ENCODE data around the gene TRIM50. TPM values are rescaled to one million over a fixed set of nuclear protein-coding genes. Genes with fewer than 3 reads are reported as not detected.
A peak's percentile ranks its signal among the peaks of the same experiment; 100 is the strongest.
"Not testable (repeated sequence)": the region's sequence is repeated elsewhere in the genome, so short reads cannot be mapped to it uniquely, and the experiment has no call there.

The TRIM50 gene
- total and polyA plus RNA-seq, 12 donors: 0.24 to 1.9 (median 0.72) TPM; not detected in 3

DNA sequence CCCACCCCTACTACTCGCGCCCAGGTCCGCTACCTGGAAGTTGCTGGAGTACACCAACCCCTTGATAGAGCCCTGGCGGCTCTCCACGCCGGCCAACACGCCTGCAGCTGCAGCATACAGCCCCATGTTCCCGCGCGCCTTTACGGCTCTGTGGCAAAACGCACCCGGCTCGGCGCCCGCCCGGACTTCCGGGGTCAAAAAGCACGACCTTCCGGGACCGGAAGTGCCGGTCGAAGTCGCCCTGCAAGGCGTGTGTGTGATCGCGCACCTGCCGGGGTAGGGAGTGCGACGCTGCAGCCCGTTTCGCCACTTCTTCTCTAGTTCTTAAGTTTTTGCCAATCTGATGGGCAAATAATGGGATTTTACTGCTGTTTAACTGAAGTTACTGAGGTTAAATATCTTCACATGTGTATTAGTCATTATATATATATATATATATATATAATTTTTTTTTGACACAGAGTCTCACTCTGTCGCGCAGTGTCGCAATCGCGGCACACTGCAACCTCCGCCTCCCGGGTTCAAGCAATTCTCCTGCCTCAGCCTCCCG, 19.1 kb downstream of the TRIM50 start, which contains the start of gene NSUN5:
TSS of gene NSUN5 (minus strand) at position 162 of the 550 bp plus-strand sequence. CDS start at position 126, 36 bp downstream.
- peak; percentile 77 to 92 (median 89) for DNase-seq
- Histone ChIP-seq H3K4me1 (replicated peaks in 1 of 2) (peaks cover 0 to 11% of the 10 kb centered on the region in 2 donors), H3K27me3 (no peaks in the 10 kb centered on the region), H3K4me3 (peak within 1 kb of the TSS; percentile 22 to 81 (median 59)), H3K36me3 (replicated peaks in 1 of 2) (peaks cover 0 to 13% of the 10 kb centered on the region in 2 donors), H3K27ac (peak within 1 kb of the TSS in 3 of 5 donors; percentile 24 to 64 (median 47)), H3K9me3 (replicated peaks in 1 of 3) (no peaks in the 10 kb centered on the region)
- intact Hi-C loops (cut with DNase I): no loop called here
- 10 to 19% (median 14%) methylated on average over 28 to 40 of the region's 40 CpGs for WGBS, 4 donors
- peak in 1 of 2 donors; percentile 39 for TF ChIP-seq POLR2A (IDR thresholded peaks at IDR 0.05)
- TF ChIP-seq, protein P1, sequence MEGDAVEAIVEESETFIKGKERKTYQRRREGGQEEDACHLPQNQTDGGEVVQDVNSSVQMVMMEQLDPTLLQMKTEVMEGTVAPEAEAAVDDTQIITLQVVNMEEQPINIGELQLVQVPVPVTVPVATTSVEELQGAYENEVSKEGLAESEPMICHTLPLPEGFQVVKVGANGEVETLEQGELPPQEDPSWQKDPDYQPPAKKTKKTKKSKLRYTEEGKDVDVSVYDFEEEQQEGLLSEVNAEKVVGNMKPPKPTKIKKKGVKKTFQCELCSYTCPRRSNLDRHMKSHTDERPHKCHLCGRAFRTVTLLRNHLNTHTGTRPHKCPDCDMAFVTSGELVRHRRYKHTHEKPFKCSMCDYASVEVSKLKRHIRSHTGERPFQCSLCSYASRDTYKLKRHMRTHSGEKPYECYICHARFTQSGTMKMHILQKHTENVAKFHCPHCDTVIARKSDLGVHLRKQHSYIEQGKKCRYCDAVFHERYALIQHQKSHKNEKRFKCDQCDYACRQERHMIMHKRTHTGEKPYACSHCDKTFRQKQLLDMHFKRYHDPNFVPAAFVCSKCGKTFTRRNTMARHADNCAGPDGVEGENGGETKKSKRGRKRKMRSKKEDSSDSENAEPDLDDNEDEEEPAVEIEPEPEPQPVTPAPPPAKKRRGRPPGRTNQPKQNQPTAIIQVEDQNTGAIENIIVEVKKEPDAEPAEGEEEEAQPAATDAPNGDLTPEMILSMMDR (IDR thresholded peaks at IDR 0.05): no peak

DNA sequence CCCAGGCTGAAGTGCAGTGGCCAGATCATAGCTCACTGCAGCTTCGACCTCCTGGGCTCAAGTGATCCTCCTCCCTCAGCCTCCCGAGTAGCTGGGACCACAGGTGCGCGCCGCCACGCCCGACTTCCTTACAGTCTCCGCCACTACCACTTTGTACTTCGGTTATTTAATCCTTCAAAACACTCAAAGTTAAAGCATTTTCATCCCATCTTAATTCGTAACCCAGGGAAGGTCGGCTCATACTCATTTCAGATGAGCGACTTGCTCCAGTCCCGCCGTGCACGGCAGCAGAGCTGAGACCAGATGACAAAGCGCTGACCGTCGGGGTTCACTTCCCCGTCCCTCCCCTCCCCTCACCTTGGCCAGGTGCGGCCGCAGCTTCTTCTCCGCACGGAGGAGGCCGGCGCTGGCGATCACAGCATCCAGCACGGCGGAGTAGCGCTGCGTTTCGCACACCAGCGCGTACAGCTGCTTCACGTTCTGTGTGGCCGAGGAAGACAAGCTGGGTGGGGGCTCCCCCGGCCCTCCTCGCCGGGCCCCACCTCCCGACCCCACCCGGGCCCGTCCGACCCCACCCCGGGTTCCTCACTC, 19.7 kb downstream of the TRIM50 start:
- H3K27me3 ChIP-seq: no peaks in the 10 kb centered on the region
- H3K4me3 ChIP-seq: peak overlapping the region; percentile 22 to 81 (median 59)
- H3K4me1 ChIP-seq (replicated peaks in 1 of 2): peaks cover 0 to 11% of the 10 kb centered on the region in 2 donors
- 14 to 30% (median 22%) methylated on average over 22 to 43 of the region's 43 CpGs for WGBS, 4 donors
- DNase-seq: peak in 2 of 7 donors; percentile 6 to 52
- intact Hi-C loops (cut with DNase I): no loop called here
- no peaks in the 10 kb centered on the region for H3K9me3 ChIP-seq (replicated peaks in 1 of 3)
- peaks cover 0 to 16% of the 10 kb centered on the region in 2 donors for H3K36me3 ChIP-seq (replicated peaks in 1 of 2)
- H3K27ac ChIP-seq: peak overlapping the region in 3 of 5 donors; percentile 24 to 64 (median 47)
- TF ChIP-seq, protein P1 (IDR thresholded peaks at IDR 0.05): no peak
- TF ChIP-seq POLR2A (IDR thresholded peaks at IDR 0.05): no peak

DNA sequence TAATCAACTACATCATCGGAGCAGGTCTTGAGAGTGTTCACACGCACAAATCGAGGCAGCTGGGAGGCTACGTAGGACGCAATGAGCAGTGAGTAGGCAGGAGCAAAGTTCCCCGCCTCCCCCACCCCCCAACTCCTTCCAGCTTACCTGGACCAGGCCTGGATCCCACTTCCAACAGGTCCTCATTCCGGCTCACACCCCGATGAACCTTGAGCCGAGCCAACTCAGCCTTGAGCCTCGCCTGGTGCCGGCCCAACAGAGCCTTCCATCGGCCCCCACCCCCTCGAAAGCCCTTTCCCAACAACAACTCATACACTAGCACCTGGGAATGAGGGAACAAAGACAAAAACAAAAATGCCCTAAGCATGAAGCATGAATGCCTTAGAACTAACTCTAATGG, 20.4 kb downstream of the TRIM50 start:
- peaks cover 0 to 11% of the 10 kb centered on the region in 2 donors for H3K4me1 ChIP-seq (replicated peaks in 1 of 2)
- intact Hi-C loops (cut with DNase I): no loop called here
- no peaks in the 10 kb centered on the region for H3K27me3 ChIP-seq
- TF ChIP-seq, protein P1 (IDR thresholded peaks at IDR 0.05): no peak
- TF ChIP-seq POLR2A (IDR thresholded peaks at IDR 0.05): no peak
- DNase-seq: no peak
- H3K36me3 ChIP-seq (replicated peaks in 1 of 2): peaks cover 0 to 20% of the 10 kb centered on the region in 2 donors
- H3K4me3 ChIP-seq: peak overlapping the region in 1 of 4 donors; percentile 70
- H3K27ac ChIP-seq: no peak overlapping the region
- H3K9me3 ChIP-seq (replicated peaks in 1 of 3): no peaks in the 10 kb centered on the region
- WGBS, 4 donors: 93 to 100% (median 95%) methylated on average over 4 to 13 of the region's 13 CpGs

DNA sequence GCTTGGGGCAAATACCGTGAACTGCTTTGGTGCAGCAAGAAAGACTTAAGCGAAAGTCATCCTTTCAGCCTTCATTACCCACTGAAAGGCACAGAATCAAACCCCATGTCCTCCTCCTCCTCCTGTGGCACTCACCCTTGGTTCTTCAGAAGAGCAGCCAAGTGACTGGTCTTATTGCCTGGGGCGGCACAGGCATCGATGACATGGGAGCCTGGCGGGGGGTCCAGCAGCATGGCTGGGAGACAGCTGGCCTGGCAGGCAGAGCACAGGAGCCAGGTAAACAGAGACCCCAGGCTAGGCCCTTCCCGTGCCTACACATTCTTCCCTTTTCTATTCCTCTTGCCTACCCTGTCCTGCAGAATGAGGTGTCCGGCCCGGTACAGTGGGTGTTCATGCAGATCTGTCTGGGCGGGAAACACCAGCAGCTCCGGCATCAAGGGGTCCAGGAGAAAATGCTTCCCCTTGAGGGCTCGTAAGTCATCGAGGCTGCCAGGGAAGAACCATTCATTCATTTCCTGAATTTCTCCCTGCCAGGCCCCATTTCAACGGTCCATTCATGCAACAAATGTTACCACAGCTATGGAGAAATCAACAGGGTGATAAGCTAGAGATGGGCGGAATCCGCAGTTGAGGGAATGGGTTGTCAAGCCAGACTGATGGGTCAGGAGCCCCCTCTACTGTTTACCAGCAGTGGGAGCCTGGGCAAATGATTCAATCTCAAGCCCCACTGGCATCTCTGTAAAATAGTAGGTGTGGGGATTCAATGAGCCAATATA, 23.1 kb downstream of the TRIM50 start:
- H3K27ac ChIP-seq; DNase-seq; H3K9me3 ChIP-seq (replicated peaks in 1 of 3); H3K4me3 ChIP-seq; H3K27me3 ChIP-seq; intact Hi-C loops (cut with DNase I): not testable (repeated sequence)
- Histone ChIP-seq H3K36me3 (replicated peaks in 1 of 2) (peaks cover 0 to 20% of the 10 kb centered on the region in 2 donors), H3K4me1 (replicated peaks in 1 of 2) (peaks cover 0 to 11% of the 10 kb centered on the region in 2 donors)
- 85 to 99% (median 88%) methylated on average over 9 to 12 of the region's 15 CpGs for WGBS, 4 donors
